ENCODE results near the gene PIK3IP1.
A peak's percentile ranks its signal among the peaks of the same experiment; 100 is the strongest.

PIK3IP1 gene

DNA sequence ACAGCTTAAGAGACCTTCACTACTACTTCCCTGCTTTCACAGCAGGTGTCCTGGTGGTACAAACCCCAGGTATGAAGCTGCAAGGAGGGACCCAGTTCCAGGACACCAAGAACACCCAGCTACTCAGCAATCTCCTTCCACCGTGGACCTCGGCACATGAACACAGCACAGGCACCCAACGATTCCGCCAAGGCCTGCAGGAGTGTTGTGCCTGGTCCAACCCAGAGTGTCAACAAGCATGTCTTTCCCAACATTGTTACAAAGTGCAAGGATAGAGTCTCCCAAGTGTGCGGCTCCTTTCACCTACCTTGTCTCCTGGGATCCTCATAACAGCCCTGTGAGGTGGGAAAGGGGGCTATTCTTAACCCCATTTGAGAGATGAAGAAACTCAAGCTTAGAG, 42.0 kb upstream of the PIK3IP1 start:
- no peak for DNase-seq (ENCODE audit: low read depth in 2 of 2)
- H3K4me3 ChIP-seq (replicated peaks in 1 of 2; ENCODE audit: low read depth in 2 of 2, low read length in 2 of 2), result no peak overlapping the region
- TF ChIP-seq, protein P1, sequence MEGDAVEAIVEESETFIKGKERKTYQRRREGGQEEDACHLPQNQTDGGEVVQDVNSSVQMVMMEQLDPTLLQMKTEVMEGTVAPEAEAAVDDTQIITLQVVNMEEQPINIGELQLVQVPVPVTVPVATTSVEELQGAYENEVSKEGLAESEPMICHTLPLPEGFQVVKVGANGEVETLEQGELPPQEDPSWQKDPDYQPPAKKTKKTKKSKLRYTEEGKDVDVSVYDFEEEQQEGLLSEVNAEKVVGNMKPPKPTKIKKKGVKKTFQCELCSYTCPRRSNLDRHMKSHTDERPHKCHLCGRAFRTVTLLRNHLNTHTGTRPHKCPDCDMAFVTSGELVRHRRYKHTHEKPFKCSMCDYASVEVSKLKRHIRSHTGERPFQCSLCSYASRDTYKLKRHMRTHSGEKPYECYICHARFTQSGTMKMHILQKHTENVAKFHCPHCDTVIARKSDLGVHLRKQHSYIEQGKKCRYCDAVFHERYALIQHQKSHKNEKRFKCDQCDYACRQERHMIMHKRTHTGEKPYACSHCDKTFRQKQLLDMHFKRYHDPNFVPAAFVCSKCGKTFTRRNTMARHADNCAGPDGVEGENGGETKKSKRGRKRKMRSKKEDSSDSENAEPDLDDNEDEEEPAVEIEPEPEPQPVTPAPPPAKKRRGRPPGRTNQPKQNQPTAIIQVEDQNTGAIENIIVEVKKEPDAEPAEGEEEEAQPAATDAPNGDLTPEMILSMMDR (IDR thresholded peaks at IDR 0.05; ENCODE audit: low read depth, low read length), result no peak

DNA sequence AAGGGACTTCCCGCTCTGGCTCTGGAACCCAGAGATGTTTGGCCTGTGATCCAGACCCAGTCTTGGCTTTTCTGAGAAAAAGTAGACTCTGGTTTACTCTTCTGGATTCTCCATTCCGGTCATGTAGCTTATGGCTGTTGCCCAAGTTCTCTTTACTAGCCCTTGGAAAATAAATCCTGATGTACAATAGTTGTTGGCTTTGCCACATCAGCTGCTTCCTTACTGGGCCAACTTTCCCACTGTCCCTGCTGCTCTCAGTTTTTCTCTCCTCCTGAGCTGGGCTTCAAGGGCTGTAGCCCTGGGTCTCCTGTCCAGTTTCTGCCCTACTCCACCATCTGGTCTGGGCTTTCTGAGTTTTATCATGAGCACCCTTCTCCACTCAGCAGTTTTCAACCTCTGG, 41.4 kb upstream of the PIK3IP1 start:
- TF ChIP-seq, protein P1 (IDR thresholded peaks at IDR 0.05; ENCODE audit: low read depth, low read length), result no peak
- DNase-seq (ENCODE audit: low read depth in 2 of 2), result no peak
- H3K4me3 ChIP-seq (replicated peaks in 1 of 2; ENCODE audit: low read depth in 2 of 2, low read length in 2 of 2), result no peak overlapping the region

GRCh38 chr22:31332886-31333285, 40.6 kb upstream of the PIK3IP1 start:
- H3K4me3 ChIP-seq (replicated peaks in 1 of 2; ENCODE audit: low read depth in 2 of 2, low read length in 2 of 2), result no peak overlapping the region
- TF ChIP-seq, protein P1 (IDR thresholded peaks at IDR 0.05; ENCODE audit: low read depth, low read length), result no peak
- peak in 1 of 2 donors; percentile 38 for DNase-seq (ENCODE audit: low read depth in 2 of 2)

DNA sequence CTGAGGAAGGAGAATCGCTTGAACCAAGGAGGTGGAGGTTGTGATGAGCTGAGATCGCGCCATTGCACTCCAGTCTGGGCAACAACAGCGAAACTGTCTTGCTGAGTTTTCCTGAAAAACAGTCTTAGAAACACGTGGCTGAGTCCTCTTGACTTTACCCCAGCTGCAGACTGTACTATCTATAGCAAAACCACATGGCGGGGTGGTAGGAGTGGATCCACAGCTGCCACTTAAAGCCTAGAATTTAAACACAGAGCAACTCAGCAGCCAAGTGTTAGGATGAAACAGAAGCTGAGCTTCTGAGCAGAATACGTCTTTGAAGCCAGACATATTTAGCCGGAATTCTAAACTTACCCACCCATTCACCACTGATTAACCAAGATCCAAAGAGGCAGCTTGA, 39.7 kb upstream of the PIK3IP1 start:
- no peak for DNase-seq (ENCODE audit: low read depth in 2 of 2)
- TF ChIP-seq, protein P1 (IDR thresholded peaks at IDR 0.05; ENCODE audit: low read depth, low read length), result no peak
- H3K4me3 ChIP-seq (replicated peaks in 1 of 2; ENCODE audit: low read depth in 2 of 2, low read length in 2 of 2), result no peak overlapping the region

- no peak for DNase-seq (ENCODE audit: low read depth in 2 of 2)
- TF ChIP-seq, protein P1 (IDR thresholded peaks at IDR 0.05; ENCODE audit: low read depth, low read length), result no peak
- no peak overlapping the region for H3K4me3 ChIP-seq (replicated peaks in 1 of 2; ENCODE audit: low read depth in 2 of 2, low read length in 2 of 2)
Observed at GRCh38 chr22:31329453-31330215, 37.3 kb upstream of the PIK3IP1 start.

DNA sequence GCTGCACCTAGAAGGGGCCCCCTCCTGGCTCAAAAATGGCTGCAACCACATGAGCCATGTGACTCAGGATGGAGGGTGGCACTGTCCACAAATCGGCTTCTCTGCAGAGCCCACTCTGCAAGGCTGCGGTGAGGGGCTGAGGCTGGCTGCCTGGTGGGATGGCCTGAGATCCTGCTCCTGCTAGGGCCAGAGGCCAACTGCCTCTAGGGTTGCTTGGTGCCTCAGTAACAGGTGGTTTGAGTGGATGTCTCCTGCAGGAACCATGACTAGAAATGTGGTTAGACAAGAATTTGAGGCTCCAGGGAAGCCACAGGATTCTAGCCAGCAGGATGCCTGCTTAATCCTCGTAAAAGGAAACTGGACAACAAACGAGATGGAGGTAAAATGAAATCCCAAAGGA, 36.7 kb upstream of the PIK3IP1 start:
- TF ChIP-seq, protein P1 (IDR thresholded peaks at IDR 0.05; ENCODE audit: low read depth, low read length), result no peak
- DNase-seq (ENCODE audit: low read depth in 2 of 2), result no peak
- H3K4me3 ChIP-seq (replicated peaks in 1 of 2; ENCODE audit: low read depth in 2 of 2, low read length in 2 of 2), result no peak overlapping the region

- DNase-seq (ENCODE audit: low read depth in 2 of 2), result no peak
- H3K4me3 ChIP-seq (replicated peaks in 1 of 2; ENCODE audit: low read depth in 2 of 2, low read length in 2 of 2), result no peak overlapping the region
- TF ChIP-seq, protein P1 (IDR thresholded peaks at IDR 0.05; ENCODE audit: low read depth, low read length), result no peak
Observed at GRCh38 chr22:31328544-31328960, 36.3 kb upstream of the PIK3IP1 start.

All from cardiac fibroblast (primary cell).